Gastrocnemius medialis (tissue), 4 donors: Measurements from ENCODE around the gene CRYGD. TPM values are rescaled to one million over a fixed set of nuclear protein-coding genes. Genes with fewer than 3 reads are reported as not detected.
"Not testable (repeated sequence)": the region's sequence is repeated elsewhere in the genome, so short reads cannot be mapped to it uniquely, and the experiment has no call there.

ENCODE experiments used
- ATAC-seq, 2 donors: fragments of 150-250 bp; one replicate each; pipeline ENCODE4 v1.9.1; 2016
- DNase-seq, 2 donors: peaks; one replicate each; pipeline ENCODE4 v3.0.0-alpha.2; 2019
- H3K27ac ChIP-seq, 4 donors: fragments of 200-600 bp; sonication (generic); 1 replicate in 1 of 4; 2 replicates in 3 of 4; pipeline ENCODE4 v1.5.1; 2016 to 2018; ENCODE audit warnings: mild to moderate bottlenecking in 2 of 4, moderate library complexity in 1 of 4
- H3K27me3 ChIP-seq, 3 donors: fragments of 200-600 bp; sonication (generic) in 2 of 3; 1 replicate in 1 of 3; 2 replicates in 2 of 3; pipeline versions ENCODE4 v1.5.1 to v1.6.0; 2016 to 2019; ENCODE audit warnings: mild to moderate bottlenecking in 1 of 3, moderate library complexity in 1 of 3
- H3K36me3 ChIP-seq, 2 donors: fragments of 200-600 bp; sonication (generic) in 1 of 2; one replicate each; pipeline ENCODE4 v1.5.1; 2017 to 2018
- H3K4me1 ChIP-seq, 2 donors: fragments of 200-600 bp; sonication (generic) in 1 of 2; one replicate each; pipeline ENCODE4 v1.5.1; 2016 to 2017; ENCODE audit warnings: mild to moderate bottlenecking in 2 of 2
- H3K4me3 ChIP-seq, 4 donors: fragments of 200-600 bp; sonication (generic) in 3 of 4; 1 replicate in 1 of 4; 2 replicates in 3 of 4; pipeline ENCODE4 v1.5.1; 2016 to 2019; ENCODE audit warnings: mild to moderate bottlenecking in 2 of 4
- H3K9me3 ChIP-seq, 3 donors: fragments of 200-600 bp; sonication (generic) in 2 of 3; 1 replicate in 1 of 3; 2 replicates in 2 of 3; pipeline ENCODE4 v1.5.1; 2016 to 2019
- POLR2A ChIP-seq, 2 donors: fragments of 450-650 bp; IDR thresholded peaks; one replicate each; pipeline ENCODE4 v1.6.1; 2017; ENCODE audit warnings: antibody characterized with exemption in 2 of 2, mild to moderate bottlenecking in 2 of 2, moderate library complexity in 2 of 2
- in situ Hi-C, 4 donors: fragments of 200-750 bp; cut with MboI; loops; one replicate each; pipeline versions ENCODE4 v1.15.0 to v1.8.0; 2017; ENCODE audit warnings: low sequenced_read_pairs in 4 of 4
- intact Hi-C: fragments of 100-400 bp; cut with DNase I; formaldehyde crosslinking; loops from one replicate; pipeline ENCODE4 v1.15.1; 2023; ENCODE audit warnings: low total_unique reads
- total RNA-seq, 4 donors: library from RNA; depleted of rRNA; stranded (reverse); fragments of >200 nt; gene quantifications; one replicate each; pipeline versions ENCODE4 v1.1.0 to v1.2.3, GENCODE V29; 2016
- TF ChIP-seq, protein P1 (sequence below), 5 experiments: fragments of 450-650 bp in 3 of 5; fragments of 200-600 bp in 2 of 5; sonication (generic) in 2 of 5; IDR thresholded peaks in 4 of 5; conservative IDR thresholded peaks in 1 of 5; 1 replicate in 4 of 5; 2 replicates in 1 of 5; pipeline ENCODE4 v1.5.1; 2016 to 2019; ENCODE audit warnings: antibody characterized with exemption in 5 of 5, mild to moderate bottlenecking in 3 of 5, moderate library complexity in 3 of 5

CRYGD gene
- total RNA-seq, 4 donors from 2014 or later: not detected

- no peak overlapping the region for H3K4me3 ChIP-seq
- no peak for TF ChIP-seq POLR2A (IDR thresholded peaks at IDR 0.05)
- TF ChIP-seq, protein P1, sequence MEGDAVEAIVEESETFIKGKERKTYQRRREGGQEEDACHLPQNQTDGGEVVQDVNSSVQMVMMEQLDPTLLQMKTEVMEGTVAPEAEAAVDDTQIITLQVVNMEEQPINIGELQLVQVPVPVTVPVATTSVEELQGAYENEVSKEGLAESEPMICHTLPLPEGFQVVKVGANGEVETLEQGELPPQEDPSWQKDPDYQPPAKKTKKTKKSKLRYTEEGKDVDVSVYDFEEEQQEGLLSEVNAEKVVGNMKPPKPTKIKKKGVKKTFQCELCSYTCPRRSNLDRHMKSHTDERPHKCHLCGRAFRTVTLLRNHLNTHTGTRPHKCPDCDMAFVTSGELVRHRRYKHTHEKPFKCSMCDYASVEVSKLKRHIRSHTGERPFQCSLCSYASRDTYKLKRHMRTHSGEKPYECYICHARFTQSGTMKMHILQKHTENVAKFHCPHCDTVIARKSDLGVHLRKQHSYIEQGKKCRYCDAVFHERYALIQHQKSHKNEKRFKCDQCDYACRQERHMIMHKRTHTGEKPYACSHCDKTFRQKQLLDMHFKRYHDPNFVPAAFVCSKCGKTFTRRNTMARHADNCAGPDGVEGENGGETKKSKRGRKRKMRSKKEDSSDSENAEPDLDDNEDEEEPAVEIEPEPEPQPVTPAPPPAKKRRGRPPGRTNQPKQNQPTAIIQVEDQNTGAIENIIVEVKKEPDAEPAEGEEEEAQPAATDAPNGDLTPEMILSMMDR (IDR thresholded peaks at IDR 0.05 in 4 of 5, conservative IDR thresholded peaks at IDR 0.05 in 1 of 5): no peak
- DNase-seq (no peak), ATAC-seq (no peak)
- no peaks in the 10 kb centered on the region for H3K27me3 ChIP-seq
- no peaks in the 10 kb centered on the region for H3K9me3 ChIP-seq
- in situ Hi-C loops (no loop called here), intact Hi-C loops (no loop called here)
- no peak overlapping the region for H3K27ac ChIP-seq
- no peaks in the 10 kb centered on the region for H3K36me3 ChIP-seq
- H3K4me1 ChIP-seq: no peaks in the 10 kb centered on the region
Measured at GRCh38 chr2:208139447-208139846, 15.1 kb upstream of the CRYGD start.

GRCh38 chr2:208138334-208138733, 14.0 kb upstream of the CRYGD start:
- not testable (repeated sequence) for ATAC-seq

GRCh38 chr2:208136716-208137094, 12.4 kb upstream of the CRYGD start:
- TF ChIP-seq POLR2A (IDR thresholded peaks at IDR 0.05): no peak
- TF ChIP-seq, protein P1 (IDR thresholded peaks at IDR 0.05 in 4 of 5, conservative IDR thresholded peaks at IDR 0.05 in 1 of 5): no peak
- ATAC-seq (no peak), DNase-seq (no peak)
- H3K4me1 ChIP-seq: no peaks in the 10 kb centered on the region
- no peaks in the 10 kb centered on the region for H3K27me3 ChIP-seq
- no peaks in the 10 kb centered on the region for H3K9me3 ChIP-seq
- H3K27ac ChIP-seq: no peak overlapping the region
- intact Hi-C loops (no loop called here), in situ Hi-C loops (no loop called here)
- no peak overlapping the region for H3K4me3 ChIP-seq
- no peaks in the 10 kb centered on the region for H3K36me3 ChIP-seq

More at GRCh38 chr2:208138334-208138733, 14.0 kb upstream of the CRYGD start:
- DNase-seq, H3K4me1 ChIP-seq, H3K4me3 ChIP-seq, H3K27ac ChIP-seq, H3K27me3 ChIP-seq, H3K36me3 ChIP-seq, in situ Hi-C loops, H3K9me3 ChIP-seq, intact Hi-C loops: not testable (repeated sequence)

DNA sequence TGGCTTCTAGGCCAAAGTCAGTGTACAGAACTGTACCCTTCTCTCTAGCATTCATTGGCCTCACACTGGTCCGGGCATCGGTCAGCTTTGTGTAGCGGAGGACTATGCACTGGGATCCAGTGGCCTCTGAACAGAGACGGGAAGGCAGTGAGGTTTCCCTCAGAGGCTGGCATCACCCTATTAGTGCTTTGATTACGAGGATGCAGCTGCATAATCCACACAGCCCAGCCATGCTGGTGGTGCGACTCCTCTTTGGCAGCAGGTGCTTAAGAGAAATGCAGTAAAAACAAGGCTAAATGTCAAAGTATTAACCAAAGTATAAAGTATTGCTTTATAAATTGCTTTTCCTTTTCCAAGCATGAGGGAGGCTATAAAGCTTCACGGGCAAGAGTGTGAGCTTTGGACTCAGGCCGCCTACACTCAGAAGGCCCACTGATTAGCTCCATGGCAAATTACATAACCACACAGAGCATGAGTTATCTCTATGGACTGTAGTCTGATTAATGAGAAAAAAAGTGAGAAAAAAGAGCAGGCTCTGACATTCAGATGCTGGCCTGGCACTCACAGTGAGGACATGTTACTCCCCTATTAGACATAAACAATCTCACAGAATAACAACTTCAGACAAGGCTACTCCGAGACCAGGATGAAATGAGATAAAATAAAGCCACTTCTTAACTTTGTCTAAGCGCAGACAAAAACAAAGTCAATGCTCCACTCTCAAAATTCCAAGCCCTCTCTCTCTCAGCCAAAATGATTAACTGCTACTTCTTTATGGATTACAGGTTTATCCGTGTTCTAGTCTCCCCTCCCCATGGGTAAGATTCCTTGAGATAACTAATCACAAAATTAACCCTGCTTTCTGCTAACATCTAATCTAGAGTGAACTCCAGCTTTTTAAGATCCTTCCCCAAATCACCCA, 11.7 kb upstream of the CRYGD start:
- H3K9me3 ChIP-seq: no peaks in the 10 kb centered on the region
- no peaks in the 10 kb centered on the region for H3K4me1 ChIP-seq
- intact Hi-C loops (no loop called here), in situ Hi-C loops (no loop called here)
- no peak for ATAC-seq
- H3K27ac ChIP-seq: no peak overlapping the region
- TF ChIP-seq, protein P1 (IDR thresholded peaks at IDR 0.05 in 4 of 5, conservative IDR thresholded peaks at IDR 0.05 in 1 of 5): no peak
- TF ChIP-seq POLR2A (IDR thresholded peaks at IDR 0.05): no peak
- no peaks in the 10 kb centered on the region for H3K27me3 ChIP-seq
- H3K4me3 ChIP-seq: no peak overlapping the region
- no peak for DNase-seq
- H3K36me3 ChIP-seq: no peaks in the 10 kb centered on the region

- TF ChIP-seq, protein P1 (IDR thresholded peaks at IDR 0.05 in 4 of 5, conservative IDR thresholded peaks at IDR 0.05 in 1 of 5): no peak
- no peak for TF ChIP-seq POLR2A (IDR thresholded peaks at IDR 0.05)
- H3K27ac ChIP-seq: no peak overlapping the region
- intact Hi-C loops: no loop called here
- H3K4me1 ChIP-seq: no peaks in the 10 kb centered on the region
- no peak for DNase-seq
- ATAC-seq: no peak
- no peak overlapping the region for H3K4me3 ChIP-seq
- H3K36me3 ChIP-seq: no peaks in the 10 kb centered on the region
- H3K27me3 ChIP-seq: no peaks in the 10 kb centered on the region
- no peaks in the 10 kb centered on the region for H3K9me3 ChIP-seq
- in situ Hi-C loops: no loop called here
Measured at GRCh38 chr2:208134928-208135586, 10.7 kb upstream of the CRYGD start.
